Sciatic nerve (tissue), 2 donors: ENCODE measurements around the gene SLC35F1. TPM values are rescaled to one million over a fixed set of nuclear protein-coding genes. Genes with fewer than 3 reads are reported as not detected.

ENCODE experiments used
- ATAC-seq: fragments of 200-7000 bp; cut with Tn5 transposase; one replicate; pipeline ENCODE4 v1.9.1; 2020; ENCODE audit warnings: mild to moderate bottlenecking, moderate library complexity
- DNase-seq: peaks from one replicate; pipeline ENCODE4 v3.0.0-alpha.2; 2020; ENCODE audit warnings: low spot score
- intact Hi-C: fragments of 100-400 bp; cut with DNase I; formaldehyde crosslinking; loops from one replicate; pipeline ENCODE4 v1.14.2; 2022
- total RNA-seq: library from RNA; stranded (reverse); fragmentation: NEBNext Ultra II Directional; extraction: Animal tissue kit (Norgen Biotek cat#: 25700); gene quantifications from one replicate; pipeline ENCODE4 v1.2.1, GENCODE V29; 2021
- donor health status: DM: no; HTN: no; CAD: no.
- donor health status: DM: no; HTN: no; CAD: no.

The SLC35F1 gene
- total RNA-seq, 1 donor from 2014 or later, result 24.6 TPM

- intact Hi-C loops, result no loop called here
- DNase-seq, result no peak
- ATAC-seq, result no peak
Observed at GRCh38 chr6:118218156-118218555, 311.1 kb downstream of the SLC35F1 start.

GRCh38 chr6:118220429-118221128 is 313.5 kb downstream of the SLC35F1 start:
- intact Hi-C loops, result no loop called here
- ATAC-seq (no peak), DNase-seq (no peak)

DNA sequence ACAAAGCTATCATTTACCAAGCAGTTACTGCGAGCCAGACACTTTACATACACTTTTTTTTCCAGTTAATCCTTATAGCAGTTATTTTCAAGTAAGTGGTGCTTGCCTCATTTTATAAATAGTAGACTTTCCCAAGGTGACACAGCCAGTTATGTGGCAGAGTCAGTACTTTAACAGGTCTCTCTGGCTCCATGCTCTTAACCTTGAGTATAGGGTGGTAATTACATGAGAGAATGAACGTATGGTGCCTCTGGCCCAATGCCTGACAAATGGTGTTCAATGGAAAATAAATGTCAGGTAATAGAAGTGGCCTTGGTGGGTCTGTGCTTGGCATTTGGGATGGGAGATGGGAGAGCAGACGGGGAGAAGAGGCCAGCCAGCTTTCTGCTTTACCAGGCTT is 316.3 kb downstream of the SLC35F1 start:
- no peak for DNase-seq
- intact Hi-C loops, result no loop called here
- no peak for ATAC-seq

GRCh38 chr6:118228886-118229285 is 321.8 kb downstream of the SLC35F1 start:
- intact Hi-C loops, result no loop called here
- DNase-seq (no peak), ATAC-seq (no peak)

GRCh38 chr6:118240878-118241528 is 333.9 kb downstream of the SLC35F1 start:
- DNase-seq, result no peak
- intact Hi-C loops, result no loop called here
- ATAC-seq, result no peak

GRCh38 chr6:118246406-118246805 is 339.3 kb downstream of the SLC35F1 start:
- intact Hi-C loops, result no loop called here
- DNase-seq (no peak), ATAC-seq (no peak)

DNA sequence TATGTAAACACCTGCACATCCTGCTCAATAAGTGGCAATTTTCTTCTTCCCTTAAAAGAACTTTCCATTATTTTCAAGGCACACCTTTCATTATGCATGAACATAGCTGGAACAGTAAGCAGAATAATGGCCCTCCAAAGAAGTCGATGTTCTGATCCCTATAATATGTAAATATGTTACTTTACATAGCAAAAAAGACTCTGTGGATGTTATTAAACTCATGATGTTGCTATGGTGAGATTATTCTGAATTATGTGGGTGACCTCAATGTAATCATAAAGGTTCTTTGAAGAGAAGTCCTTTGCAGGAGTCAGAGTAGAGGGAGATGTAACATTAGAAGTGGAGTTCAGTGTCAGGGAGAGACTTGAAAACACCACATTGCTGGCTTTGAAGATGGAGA is 341.1 kb downstream of the SLC35F1 start:
- DNase-seq (no peak), ATAC-seq (no peak)
- intact Hi-C loops, result no loop called here

DNA sequence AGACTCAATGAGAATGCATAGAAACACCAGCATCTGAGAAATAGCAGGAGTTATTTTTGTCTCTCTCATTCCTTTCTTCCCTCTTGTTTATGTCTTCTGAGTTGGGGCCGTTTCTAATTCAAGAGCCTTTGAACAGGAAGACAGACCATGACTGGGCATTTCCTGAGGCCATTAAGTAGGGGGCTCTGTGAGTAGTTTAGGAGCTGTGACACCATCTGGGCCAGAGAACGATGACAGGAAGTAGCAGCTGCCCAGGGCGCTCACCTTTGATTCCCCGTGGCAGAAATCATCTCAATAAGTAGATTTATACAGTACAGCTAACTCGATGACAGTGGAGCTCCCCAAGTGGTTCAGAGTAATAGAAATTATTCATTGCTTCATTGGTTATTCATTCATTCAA is 342.6 kb downstream of the SLC35F1 start:
- intact Hi-C loops, result no loop called here
- DNase-seq (no peak), ATAC-seq (no peak)

DNA sequence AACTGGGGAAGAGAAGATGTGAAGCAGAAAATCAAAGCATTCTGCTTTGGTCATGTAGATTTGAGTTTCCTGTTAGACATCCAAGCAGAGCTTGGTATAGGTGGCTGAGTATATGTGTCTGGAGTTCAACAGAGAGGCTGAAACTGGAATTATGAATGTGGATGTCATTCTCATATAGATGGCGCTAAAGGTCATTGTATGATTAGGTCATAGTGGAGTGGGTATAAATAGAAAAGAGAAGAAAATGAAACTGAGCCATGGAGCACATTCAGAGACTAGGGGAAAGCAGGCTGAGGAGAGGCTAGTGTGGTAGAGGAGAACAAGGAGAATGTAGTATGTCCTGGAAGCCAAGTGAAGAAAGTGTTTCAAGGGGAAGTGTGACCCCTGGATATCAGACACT is 345.4 kb downstream of the SLC35F1 start:
- DNase-seq (no peak), ATAC-seq (no peak)
- intact Hi-C loops, result no loop called here

GRCh38 chr6:118253741-118254140 is 346.7 kb downstream of the SLC35F1 start:
- no peak for ATAC-seq
- intact Hi-C loops, result no loop called here
- DNase-seq, result no peak

GRCh38 chr6:118260833-118261232 is 353.8 kb downstream of the SLC35F1 start:
- DNase-seq (no peak), ATAC-seq (no peak)
- intact Hi-C loops, result no loop called here

DNA sequence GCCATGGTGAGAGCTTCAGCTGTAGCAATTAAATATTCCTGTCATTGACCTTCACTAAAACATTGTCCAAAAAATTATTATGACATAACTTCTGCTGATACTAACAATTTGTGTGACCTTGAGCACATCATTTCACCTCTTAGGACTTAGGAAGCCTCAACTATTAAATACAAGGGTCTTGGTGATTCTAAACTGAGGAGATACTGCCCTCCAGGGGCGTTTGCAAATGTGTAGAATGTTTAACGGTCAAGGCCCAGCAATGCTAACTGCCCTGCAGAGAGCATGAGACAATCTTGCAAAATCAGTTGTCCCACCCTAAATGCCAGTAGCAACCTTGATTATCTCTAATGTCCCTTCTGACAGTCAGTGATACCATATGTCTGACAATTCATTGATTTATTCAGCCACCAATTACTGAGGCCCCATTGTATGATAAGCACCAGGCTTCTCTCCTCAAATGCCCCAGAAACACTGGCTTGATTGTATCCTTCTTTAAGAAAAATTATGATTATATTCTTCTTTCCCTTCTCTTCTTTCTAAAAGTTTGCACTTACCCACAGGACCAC is 356.9 kb downstream of the SLC35F1 start:
- intact Hi-C loops, result no loop called here
- DNase-seq (no peak), ATAC-seq (peak; percentile 73)

DNA sequence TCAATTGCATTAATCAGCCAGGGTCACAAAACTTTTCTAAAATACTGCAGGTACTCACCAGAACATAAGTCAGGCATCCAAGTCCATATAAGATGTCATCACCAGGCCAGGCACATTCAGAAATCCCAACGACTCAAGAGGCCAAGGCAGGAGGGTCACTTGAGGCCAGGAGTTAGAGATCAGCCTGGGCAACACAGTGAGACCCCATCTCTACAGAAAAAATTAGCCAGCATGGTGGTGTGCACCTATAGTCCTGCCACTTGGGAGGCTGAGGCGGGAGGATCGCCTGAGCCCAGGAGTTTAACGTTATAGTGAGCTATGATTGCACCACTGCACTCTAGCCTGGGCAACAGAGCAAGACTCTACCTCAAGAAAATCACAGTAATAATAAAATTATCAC is 362.6 kb downstream of the SLC35F1 start:
- DNase-seq, result no peak
- no peak for ATAC-seq
- intact Hi-C loops, result no loop called here

DNA sequence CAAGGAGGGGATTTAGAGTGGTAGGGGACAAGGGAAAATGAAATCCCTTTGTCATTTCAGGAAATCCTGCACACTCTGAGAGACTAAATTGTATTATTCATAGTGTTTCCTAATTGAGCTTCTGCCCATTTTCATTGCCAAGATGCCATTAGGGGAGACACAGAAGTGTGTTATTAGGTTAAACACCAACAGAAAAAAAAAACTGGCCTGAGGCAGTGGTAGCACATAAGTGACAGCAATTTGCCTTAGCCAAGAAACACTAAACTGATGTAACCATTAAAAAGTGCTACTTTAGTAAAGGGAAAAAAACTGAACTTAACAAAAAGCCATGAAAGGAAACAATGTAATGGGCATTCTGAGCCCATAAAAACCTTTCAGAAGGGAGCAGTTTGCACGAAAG is 370.6 kb downstream of the SLC35F1 start:
- no peak for DNase-seq
- intact Hi-C loops, result no loop called here
- no peak for ATAC-seq

- ATAC-seq (no peak), DNase-seq (no peak)
- intact Hi-C loops, result loop anchor here (10.0 kb wide), 2 partner anchors 335 to 525 kb away; no protein-coding TSS in a partner anchor
Observed at GRCh38 chr6:118280210-118280609, 373.1 kb downstream of the SLC35F1 start.

- ATAC-seq, result no peak
- intact Hi-C loops, result loop anchor here (10.0 kb wide), 2 partner anchors 334 to 524 kb away; no protein-coding TSS in a partner anchor
- DNase-seq, result no peak
Observed at GRCh38 chr6:118281291-118281690, 374.2 kb downstream of the SLC35F1 start.

DNA sequence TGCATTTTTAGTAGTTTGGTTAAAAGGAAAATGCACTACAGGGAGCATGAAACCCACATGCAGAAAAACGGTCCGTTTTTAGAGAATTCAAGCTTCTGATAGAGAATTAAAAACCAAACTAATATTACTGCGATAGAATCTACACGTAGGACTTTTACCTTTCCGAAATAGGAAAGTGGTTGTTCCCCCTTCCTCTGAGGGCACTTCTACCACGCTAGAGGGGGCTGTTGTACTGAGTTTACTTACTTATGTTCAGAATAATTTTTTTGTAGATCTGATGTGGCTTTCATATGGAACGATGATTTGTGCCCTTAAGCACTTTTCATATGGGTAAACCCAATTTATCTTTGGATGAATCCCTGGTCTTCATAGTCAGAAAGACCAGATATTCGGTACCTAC is 376.7 kb downstream of the SLC35F1 start:
- intact Hi-C loops, result loop anchor here (10.0 kb wide), 2 partner anchors 331 to 521 kb away; no protein-coding TSS in a partner anchor
- ATAC-seq, result peak; percentile 79
- DNase-seq, result peak; percentile 68

DNA sequence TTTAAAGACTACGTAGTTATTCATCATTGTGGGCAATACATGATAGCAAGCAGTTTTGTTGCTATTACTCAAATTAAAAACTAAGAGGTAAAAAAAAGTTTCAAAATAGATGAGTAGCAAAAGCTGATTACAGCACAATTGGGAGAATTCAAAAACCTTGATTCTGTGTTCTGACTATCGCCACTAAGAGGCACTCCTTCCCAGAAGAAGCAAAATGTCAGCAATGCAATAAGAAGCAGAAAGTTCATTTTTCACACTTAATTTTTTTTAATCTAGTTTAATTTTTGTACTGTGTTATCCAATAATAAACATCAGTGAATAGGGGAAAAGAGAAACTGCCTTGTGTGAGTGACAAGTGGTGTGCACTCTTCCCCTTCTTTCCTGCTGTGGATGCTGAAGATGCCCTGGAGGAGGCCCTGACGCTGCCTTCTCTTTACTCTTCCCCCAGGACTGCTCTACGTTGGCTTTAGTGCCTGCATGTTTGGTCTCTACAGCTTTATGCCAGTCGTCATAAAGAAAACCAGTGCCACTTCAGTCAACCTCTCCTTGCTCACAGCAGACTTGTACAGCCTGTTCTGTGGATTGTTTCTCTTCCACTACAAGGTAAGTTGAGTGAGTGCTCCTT is 377.8 kb downstream of the SLC35F1 start:
- peak; percentile 55 for ATAC-seq
- intact Hi-C loops, result loop anchor here (10.0 kb wide), 2 partner anchors 330 to 520 kb away; no protein-coding TSS in a partner anchor
- DNase-seq, result no peak

DNA sequence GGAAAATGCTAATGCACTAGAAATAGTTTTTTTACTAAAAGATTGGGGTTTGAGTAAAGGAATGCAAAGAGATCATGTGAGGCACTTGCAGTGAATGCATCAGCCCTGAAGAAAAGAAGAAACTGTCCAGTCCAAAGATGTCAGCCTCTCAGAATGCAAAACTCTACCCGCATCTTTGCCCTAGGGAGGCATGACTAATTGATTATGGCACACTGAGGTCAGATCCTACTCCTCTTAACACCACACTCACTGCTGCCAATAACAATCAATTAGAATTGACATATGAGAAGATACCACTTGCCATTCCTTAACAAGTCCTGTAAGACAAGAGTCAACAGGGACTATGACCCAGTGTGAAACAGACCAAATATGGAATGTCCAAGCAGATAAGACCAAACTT is 378.7 kb downstream of the SLC35F1 start:
- DNase-seq (no peak), ATAC-seq (no peak)
- intact Hi-C loops, result loop anchor here (10.0 kb wide), 2 partner anchors 329 to 519 kb away; no protein-coding TSS in a partner anchor
